Measurements from ENCODE around the gene NXNL2.

- TF ChIP-seq REST (IDR thresholded peaks at IDR 0.05; ENCODE audit: insufficient read depth in 1 of 2, low read depth in 2 of 2, low read length in 2 of 2) (no peak), TAF1 (IDR thresholded peaks at IDR 0.05; ENCODE audit: borderline replicate concordance, insufficient read depth, low read length) (no peak), POLR2AphosphoS5 (IDR thresholded peaks at IDR 0.05; ENCODE audit: low read depth, low read length) (no peak), SIN3A (IDR thresholded peaks at IDR 0.05; ENCODE audit: borderline replicate concordance, insufficient read depth, low read length) (no peak), FOXP2 (optimal IDR thresholded peaks at IDR 0.05; ENCODE audit: borderline replicate concordance, extremely low read depth, extremely low read length, insufficient read depth) (no peak)
These were observed 37.7 kb downstream of the NXNL2 start for GRCh38 chr9:88572684-88573083.

Measured in PFSK-1 (cell line).